GM19468 (cell line): Measurements from ENCODE around the gene CAMTA1.

Experiments used
- ATAC-seq: cut with Tn5 transposase; IDR thresholded peaks from one replicate; pipeline ENCODE4 v1.9.1; 2021; ENCODE audit warnings: mild to moderate bottlenecking, moderate library complexity, moderate number of reproducible peaks; ENCODE audit not compliant: unreplicated experiment; ENCODE audit errors: extremely low read depth

Gene CAMTA1

GRCh38 chr1:7795406-7795805 lies 1010.2 kb downstream of the CAMTA1 start:
- ATAC-seq: no peak

GRCh38 chr1:7805460-7805859 lies 1020.2 kb downstream of the CAMTA1 start:
- ATAC-seq: no peak

GRCh38 chr1:7808253-7808844 lies 1023.1 kb downstream of the CAMTA1 start:
- ATAC-seq: no peak

- no peak for ATAC-seq
Observed at GRCh38 chr1:7809742-7810141, 1024.5 kb downstream of the CAMTA1 start.

DNA sequence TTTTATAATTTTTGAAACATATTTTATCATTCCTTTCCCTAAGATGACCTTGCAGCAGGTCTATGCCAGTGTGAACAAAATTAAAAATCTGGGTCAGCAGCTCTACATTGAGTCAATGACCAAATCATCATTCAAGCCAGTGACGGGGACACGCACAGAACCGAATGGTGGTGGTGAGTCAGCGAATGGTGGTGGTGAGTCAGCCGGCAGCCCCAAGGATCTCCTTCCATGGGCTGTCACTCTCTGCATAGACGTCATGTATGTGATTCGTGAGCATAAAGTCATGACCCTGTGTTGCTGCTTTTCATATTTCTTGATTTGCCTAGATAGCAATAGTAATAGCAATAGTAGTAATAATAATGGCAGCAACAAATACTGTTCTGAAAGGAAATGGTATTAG lies 1025.1 kb downstream of the CAMTA1 start:
- ATAC-seq: no peak

DNA sequence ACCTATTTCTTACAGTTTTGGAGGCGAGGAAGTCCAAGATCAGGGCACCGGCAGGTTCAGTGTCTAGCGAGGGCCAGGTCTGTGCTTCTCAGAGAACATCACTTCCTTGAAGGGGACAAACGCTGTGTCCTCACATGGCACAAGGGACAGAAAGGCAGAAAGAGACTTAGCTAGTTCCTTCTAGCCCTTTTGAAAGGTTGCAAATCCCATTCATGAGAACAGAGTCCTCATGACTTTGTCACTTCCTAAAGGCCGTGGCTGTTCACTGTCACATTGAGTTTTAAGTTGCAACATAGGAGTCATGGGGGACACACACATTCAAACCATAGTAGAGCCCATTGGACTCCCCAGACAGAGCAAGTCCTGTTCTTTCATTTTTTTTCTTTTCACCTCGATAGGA lies 1026.2 kb downstream of the CAMTA1 start:
- ATAC-seq: no peak

- ATAC-seq: no peak
Observed at GRCh38 chr1:7813677-7814373, 1028.6 kb downstream of the CAMTA1 start.
